Chondrocyte (in vitro differentiated cells): Measurements from ENCODE around the gene MICAL3. TPM values are rescaled to one million over a fixed set of nuclear protein-coding genes. Genes with fewer than 3 reads are reported as not detected.

Experiments used
- DNase-seq: peaks from one replicate; pipeline ENCODE4 v3.0.0; 2021; ENCODE audit warnings: mixed read lengths, low spot score
- H3K27ac Mint-ChIP-seq: one replicate; pipeline ENCODE4 v1.8.0; 2021; ENCODE audit warnings: mild to moderate bottlenecking, moderate library complexity, mixed read lengths; ENCODE audit not compliant: unreplicated experiment
- H3K27me3 Mint-ChIP-seq: 2 replicates; pipeline ENCODE4 v1.8.0; 2021; ENCODE audit warnings: low read depth, mixed read lengths
- H3K36me3 Mint-ChIP-seq: 2 replicates; pipeline ENCODE4 v1.8.0; 2021; ENCODE audit warnings: low read depth, mixed read lengths
- H3K4me1 Mint-ChIP-seq: 2 replicates; pipeline ENCODE4 v1.8.0; 2021; ENCODE audit warnings: low read depth, mild to moderate bottlenecking, mixed read lengths
- H3K4me3 Mint-ChIP-seq: one replicate; pipeline ENCODE4 v1.8.0; 2021; ENCODE audit warnings: mild to moderate bottlenecking, moderate library complexity, mixed read lengths; ENCODE audit not compliant: unreplicated experiment
- H3K9me3 Mint-ChIP-seq: 2 replicates; pipeline ENCODE4 v1.8.0; 2021; ENCODE audit warnings: low read depth, mixed read lengths
- CTCF ChIP-seq: fragments of 200-600 bp; sonication (generic); IDR thresholded peaks from 2 replicates; pipeline ENCODE4 v1.5.0; 2021; ENCODE audit warnings: antibody characterized with exemption, mild to moderate bottlenecking, moderate library complexity
- total RNA-seq: library from RNA; stranded (reverse); gene quantifications from 3 replicates; pipeline ENCODE4 v1.2.1, GENCODE V29; 2021

Gene MICAL3
- total RNA-seq, 1 donor from 2014 or later, result 68.2 TPM

- Mint-ChIP-seq H3K36me3 (peaks cover 2% of the 10 kb centered on the region), H3K27ac (no peak overlapping the region), H3K4me1 (peaks cover 20% of the 10 kb centered on the region), H3K27me3 (no peaks in the 10 kb centered on the region), H3K9me3 (peaks cover 3% of the 10 kb centered on the region), H3K4me3 (no peak overlapping the region)
- DNase-seq, result no peak
- no peak for TF ChIP-seq CTCF
Measured at GRCh38 chr22:17930455-17931313, 93.7 kb downstream of the MICAL3 start.

DNA sequence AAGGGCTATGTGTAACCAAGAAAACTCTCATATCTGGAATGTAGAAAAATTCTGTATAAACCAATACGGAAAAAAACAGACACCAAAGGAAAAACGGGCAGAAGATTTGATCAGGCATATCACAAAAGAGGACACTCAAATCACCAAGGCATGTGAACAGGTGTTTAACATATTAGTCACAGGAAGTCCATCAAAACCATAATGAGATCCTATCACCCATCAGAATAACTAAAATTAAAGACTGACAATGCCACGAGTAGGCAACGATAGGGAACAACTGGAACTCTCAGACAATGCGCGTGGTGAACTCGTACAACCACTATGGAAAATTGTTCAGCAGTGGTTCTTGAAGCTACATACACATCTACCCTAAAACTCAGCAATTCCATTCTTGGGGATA is 94.5 kb downstream of the MICAL3 start:
- Mint-ChIP-seq H3K36me3 (no peaks in the 10 kb centered on the region), H3K27ac (no peak overlapping the region), H3K4me3 (no peak overlapping the region), H3K9me3 (no peaks in the 10 kb centered on the region), H3K4me1 (peaks cover 25% of the 10 kb centered on the region), H3K27me3 (no peaks in the 10 kb centered on the region)
- TF ChIP-seq CTCF, result no peak
- DNase-seq, result no peak

GRCh38 chr22:17928391-17928790 is 96.0 kb downstream of the MICAL3 start:
- H3K4me1 Mint-ChIP-seq, result peaks cover 39% of the 10 kb centered on the region
- H3K27ac Mint-ChIP-seq, result no peak overlapping the region
- H3K36me3 Mint-ChIP-seq, result no peaks in the 10 kb centered on the region
- no peak for DNase-seq
- no peak for TF ChIP-seq CTCF
- no peaks in the 10 kb centered on the region for H3K27me3 Mint-ChIP-seq
- H3K9me3 Mint-ChIP-seq, result no peaks in the 10 kb centered on the region
- no peak overlapping the region for H3K4me3 Mint-ChIP-seq

GRCh38 chr22:17927062-17927461 is 97.3 kb downstream of the MICAL3 start:
- TF ChIP-seq CTCF, result no peak
- no peaks in the 10 kb centered on the region for H3K36me3 Mint-ChIP-seq
- H3K27me3 Mint-ChIP-seq, result no peaks in the 10 kb centered on the region
- H3K4me3 Mint-ChIP-seq, result no peak overlapping the region
- no peaks in the 10 kb centered on the region for H3K9me3 Mint-ChIP-seq
- H3K4me1 Mint-ChIP-seq, result peaks cover 52% of the 10 kb centered on the region
- DNase-seq, result no peak
- no peak overlapping the region for H3K27ac Mint-ChIP-seq

GRCh38 chr22:17926516-17926915 is 97.8 kb downstream of the MICAL3 start:
- Mint-ChIP-seq H3K9me3 (no peaks in the 10 kb centered on the region), H3K27ac (no peak overlapping the region), H3K4me3 (no peak overlapping the region), H3K27me3 (no peaks in the 10 kb centered on the region), H3K36me3 (no peaks in the 10 kb centered on the region), H3K4me1 (peaks cover 53% of the 10 kb centered on the region)
- no peak for TF ChIP-seq CTCF
- DNase-seq, result no peak
